ENCODE measurements around the gene RUNX1. TPM values are rescaled to one million over a fixed set of nuclear protein-coding genes. Genes with fewer than 3 reads are reported as not detected.

The RUNX1 gene
- 23.8 and 25.7 TPM in 2 replicates for total RNA-seq

GRCh38 chr21:35048706-35049617, at the start of gene RUNX1:
Gene RUNX1 (minus strand): TSS chr21:35049302.

All from epithelial cell of alveolus of lung (primary cell).